GM20000 (cell line): ENCODE data around the gene MLEC.
"Not testable (repeated sequence)": the region's sequence is repeated elsewhere in the genome, so short reads cannot be mapped to it uniquely, and the experiment has no call there.

Source experiments
- DNase-seq: peaks from one replicate; pipeline ENCODE4 v3.0.0; 2012; ENCODE audit warnings: low spot score
- TF ChIP-seq, protein P1 (sequence below): IDR thresholded peaks from 2 replicates; pipeline ENCODE4 v1.5.1; 2012; ENCODE audit warnings: mild to moderate bottlenecking, control low read depth; ENCODE audit errors: extremely low read depth, missing control alignments

MLEC gene

DNA sequence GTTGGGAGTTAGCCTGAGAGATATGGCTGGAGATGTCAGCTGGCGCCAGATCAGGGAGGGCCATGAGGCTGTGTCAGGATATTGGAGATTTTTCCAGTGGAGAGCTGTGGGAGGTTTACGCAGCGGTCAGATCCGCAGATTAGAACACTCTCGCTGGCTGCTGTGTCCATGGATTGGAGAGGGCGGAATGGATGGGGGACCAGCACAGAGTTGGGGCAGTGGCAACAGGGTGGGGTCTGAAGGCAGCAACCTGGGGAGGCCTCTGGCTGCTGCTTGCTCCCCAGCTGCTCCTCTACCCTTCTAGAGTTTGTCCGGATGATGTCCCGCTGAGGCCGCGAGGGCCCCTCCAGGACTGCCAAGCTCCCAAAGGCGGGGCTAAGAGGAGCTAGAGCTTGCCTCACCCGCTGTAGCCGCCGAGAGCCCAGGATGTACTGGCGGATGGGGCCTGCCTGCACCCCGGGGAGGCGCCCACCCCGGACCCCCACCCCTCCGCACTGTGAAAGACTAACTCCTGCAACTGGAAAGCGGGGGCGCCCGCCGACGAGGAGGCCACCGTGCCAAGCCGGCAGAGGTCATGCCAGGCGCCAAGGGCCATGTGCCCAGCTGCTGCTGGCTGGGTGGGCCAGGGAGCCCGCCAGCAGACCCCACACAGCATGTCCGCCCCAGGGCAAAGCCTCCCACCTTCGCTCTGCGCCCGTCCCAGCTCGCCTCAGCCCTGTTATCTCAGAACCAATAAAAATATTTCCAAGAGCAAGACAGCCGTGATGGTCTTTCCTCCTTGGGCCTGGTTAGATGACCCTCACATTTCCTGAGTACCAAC lies 20.2 kb upstream of the MLEC start:
- DNase-seq = no peak
- TF ChIP-seq, protein P1, sequence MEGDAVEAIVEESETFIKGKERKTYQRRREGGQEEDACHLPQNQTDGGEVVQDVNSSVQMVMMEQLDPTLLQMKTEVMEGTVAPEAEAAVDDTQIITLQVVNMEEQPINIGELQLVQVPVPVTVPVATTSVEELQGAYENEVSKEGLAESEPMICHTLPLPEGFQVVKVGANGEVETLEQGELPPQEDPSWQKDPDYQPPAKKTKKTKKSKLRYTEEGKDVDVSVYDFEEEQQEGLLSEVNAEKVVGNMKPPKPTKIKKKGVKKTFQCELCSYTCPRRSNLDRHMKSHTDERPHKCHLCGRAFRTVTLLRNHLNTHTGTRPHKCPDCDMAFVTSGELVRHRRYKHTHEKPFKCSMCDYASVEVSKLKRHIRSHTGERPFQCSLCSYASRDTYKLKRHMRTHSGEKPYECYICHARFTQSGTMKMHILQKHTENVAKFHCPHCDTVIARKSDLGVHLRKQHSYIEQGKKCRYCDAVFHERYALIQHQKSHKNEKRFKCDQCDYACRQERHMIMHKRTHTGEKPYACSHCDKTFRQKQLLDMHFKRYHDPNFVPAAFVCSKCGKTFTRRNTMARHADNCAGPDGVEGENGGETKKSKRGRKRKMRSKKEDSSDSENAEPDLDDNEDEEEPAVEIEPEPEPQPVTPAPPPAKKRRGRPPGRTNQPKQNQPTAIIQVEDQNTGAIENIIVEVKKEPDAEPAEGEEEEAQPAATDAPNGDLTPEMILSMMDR = no peak

DNA sequence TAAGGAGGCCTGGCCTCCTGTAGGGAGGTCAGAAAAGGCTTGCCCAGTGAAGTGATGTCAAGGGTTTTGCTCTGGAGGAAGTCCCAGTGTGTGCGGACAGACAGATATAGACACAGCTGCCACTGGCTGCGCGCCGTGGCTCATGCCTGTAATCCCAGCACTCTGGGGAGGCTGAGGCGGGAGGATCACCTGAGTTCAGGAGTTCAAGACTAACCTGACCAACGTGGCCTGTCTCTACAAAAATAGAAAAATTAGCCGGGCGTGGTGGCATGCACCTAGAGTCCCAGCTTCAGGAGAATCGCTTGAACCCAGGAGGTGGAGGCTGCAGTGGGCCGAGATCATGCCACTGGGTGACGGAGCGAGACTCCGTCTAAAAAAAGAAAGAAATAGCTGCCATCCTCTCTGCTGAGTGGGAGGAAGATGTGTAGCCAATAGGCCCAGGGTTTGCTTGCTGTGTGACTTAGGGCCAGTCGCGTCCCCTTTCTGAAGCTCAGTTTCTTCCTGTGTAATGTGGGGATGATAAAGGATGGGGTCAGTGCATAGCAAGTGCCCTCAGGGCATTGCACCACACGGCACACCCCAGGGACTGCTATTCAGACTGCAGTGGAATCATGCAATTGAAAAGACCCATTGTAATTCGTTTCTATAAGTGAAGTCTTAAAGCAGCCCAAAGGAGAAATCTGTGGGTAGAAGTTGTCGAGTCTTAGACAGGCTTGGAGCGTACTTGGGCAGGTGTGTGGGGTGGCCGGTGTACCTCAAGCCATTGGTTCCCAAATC lies 18.7 kb upstream of the MLEC start:
- TF ChIP-seq, protein P1 = no peak

DNA sequence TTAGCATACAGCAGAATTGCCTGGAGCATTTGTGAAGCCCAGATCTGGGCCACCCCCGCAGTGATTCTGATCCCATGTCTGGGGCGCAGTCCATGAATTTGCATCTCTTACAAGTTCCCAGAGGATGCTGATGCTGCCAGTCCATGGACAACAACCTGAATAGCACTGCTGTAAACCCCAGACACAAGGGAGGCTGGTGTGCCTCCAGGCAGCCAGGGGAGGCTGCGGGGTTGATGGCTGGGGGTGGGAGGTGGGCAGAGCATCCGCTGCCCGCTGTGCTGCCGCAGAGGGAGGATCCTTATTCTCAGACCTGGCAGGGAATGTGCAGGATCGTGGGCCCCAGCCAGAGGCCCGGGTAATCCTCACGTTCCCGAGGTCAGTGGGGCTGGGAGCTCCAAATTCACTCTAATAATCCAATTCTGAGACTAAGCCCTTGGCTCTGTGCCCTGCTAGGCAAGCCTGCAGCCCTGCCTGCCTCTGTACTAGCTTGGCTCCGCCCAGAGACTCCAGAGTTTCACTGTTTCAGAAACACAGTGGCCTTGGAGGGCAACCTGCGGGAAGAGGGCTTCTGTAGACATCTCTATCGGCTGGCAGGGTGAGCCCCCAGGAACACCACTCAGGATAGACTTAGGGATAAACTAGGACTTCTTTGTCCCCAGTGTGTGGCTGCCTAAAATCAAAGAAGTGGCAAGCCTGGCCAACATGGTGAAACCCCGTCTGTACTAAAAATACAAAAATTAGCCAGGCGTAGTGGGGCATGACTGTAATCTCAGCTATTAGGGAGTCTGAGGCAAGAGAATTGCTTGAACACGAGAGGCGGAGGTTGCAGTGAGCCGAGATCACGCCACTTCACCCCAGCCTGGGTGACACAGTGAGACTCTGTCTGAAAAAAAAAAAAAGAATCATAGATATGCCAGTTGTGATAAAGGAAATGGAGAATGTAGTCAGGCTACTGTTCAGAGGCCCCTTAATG lies 17.8 kb upstream of the MLEC start:
- TF ChIP-seq, protein P1 = no peak
- peak; percentile 50 for DNase-seq

More for the DNA sequence above, 18.7 kb upstream of the MLEC start:
- DNase-seq = no peak

DNA sequence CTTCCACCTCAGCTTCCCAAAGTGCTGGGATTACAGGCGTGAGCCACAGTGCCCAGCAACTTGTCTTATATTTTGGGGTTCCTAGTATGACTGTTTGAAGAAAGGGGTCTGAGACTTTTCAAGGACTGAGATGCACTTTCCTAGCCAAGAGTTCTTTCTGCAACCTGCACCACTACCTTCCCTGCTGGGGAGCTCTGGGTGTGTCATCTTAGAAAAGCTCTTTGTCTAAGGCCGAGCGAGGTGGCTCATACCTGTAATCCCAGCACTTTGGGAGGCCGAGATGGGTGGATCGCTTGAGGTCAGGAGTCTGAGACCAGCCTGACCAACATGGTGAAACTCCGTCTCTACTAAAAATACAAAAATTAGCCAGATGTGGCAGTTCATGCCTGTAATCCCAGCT lies 16.7 kb upstream of the MLEC start:
- not testable (repeated sequence) for DNase-seq

DNA sequence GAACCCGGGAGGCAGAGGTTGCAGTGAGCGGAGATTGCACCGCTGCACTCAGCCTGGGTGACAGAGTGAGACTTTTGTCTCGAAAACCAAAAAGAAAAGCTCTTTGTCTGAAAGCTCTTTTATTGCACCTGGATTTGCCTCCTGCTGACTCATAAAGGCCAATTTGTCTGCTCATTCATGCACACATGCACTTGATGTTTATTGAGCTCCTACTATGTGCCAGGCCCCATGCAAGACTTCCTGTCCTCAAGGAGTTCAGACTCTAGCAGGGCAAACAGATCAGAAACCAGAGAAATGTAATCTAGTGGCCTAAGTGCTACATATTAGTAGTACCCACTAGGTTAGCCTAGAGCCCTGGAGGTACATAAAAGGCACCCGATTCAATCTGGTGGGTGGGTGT lies 16.3 kb upstream of the MLEC start:
- DNase-seq = no peak
- TF ChIP-seq, protein P1 = no peak

DNA sequence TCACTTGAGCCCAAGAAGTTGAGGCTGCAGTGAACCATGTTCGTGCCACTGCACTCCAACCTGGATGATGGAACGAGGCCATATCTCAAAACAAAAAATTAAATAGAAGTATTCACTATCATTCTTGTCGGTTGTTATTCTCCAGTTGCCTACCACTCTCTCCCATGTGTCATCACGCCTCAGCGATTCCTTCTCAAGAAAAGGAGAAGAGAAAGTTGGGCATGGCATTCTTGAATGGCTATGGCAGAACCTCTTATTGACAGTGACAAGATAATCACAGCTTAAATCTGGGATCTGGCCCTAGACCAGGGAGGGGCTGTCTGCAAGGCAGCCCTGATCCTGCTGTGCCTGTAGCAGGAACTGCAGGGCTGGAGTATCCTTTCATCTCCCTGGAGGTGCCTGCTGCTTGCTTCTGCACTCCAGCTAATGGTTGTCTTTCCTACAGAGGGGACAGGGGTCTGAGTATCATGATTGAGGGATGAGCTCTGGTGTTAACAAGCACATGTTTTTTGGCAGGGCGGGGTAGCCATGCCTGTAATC lies 12.8 kb upstream of the MLEC start:
- no peak for DNase-seq

More for the DNA sequence above, 12.8 kb upstream of the MLEC start:
- TF ChIP-seq, protein P1 = no peak
